IMR-90 (cell line): Measurements from ENCODE around the gene MTA3. TPM values are rescaled to one million over a fixed set of nuclear protein-coding genes. Genes with fewer than 3 reads are reported as not detected.

Source experiments
- ATAC-seq: fragments of 200-7000 bp; cut with Tn5 transposase; 2 replicates; pipeline ENCODE4 v1.9.1; 2020; ENCODE audit warnings: low read depth, mild to moderate bottlenecking, moderate library complexity
- BruUV-seq: library from RNA; stranded (reverse); fragments of 400-500 nt; replicated peaks from 2 replicates; lab custom pipeline; 2021; lab: Mats Ljungman, UMichigan
- CTCF ChIA-PET: fragments of 300-600 bp; formaldehyde crosslinking; extraction: SDS; loops from one replicate; lab custom pipeline; 2021; ENCODE audit warnings: antibody characterized with exemption; lab: Yijun Ruan, JAX
- POLR2A ChIA-PET: fragments of 300-600 bp; sonication (Branson Sonifier 250); formaldehyde crosslinking; loops from one replicate; lab custom pipeline; 2022; ENCODE audit warnings: antibody characterized with exemption; ENCODE audit not compliant: unreplicated experiment; lab: Charles Lee
- DNase-seq: peaks from one replicate; pipeline ENCODE4 v3.0.0; 2013
- H2AFZ ChIP-seq: replicated peaks from 2 replicates; pipeline ENCODE3; 2013; ENCODE audit warnings: low read length, mild to moderate bottlenecking; ENCODE audit not compliant: poor library complexity
- H2AK5ac ChIP-seq: 2 replicates; pipeline ENCODE4 v1.6.1; 2013; ENCODE audit warnings: low read depth, low read length, inconsistent platforms
- H2AK9ac ChIP-seq: replicated peaks from 2 replicates; pipeline ENCODE3; 2013; ENCODE audit warnings: mild to moderate bottlenecking, low read depth, low read length, moderate library complexity; ENCODE audit not compliant: poor library complexity
- H2BK120ac ChIP-seq: 2 replicates; pipeline ENCODE4 v1.6.1; 2013; ENCODE audit warnings: low read depth, low read length, inconsistent platforms
- H2BK15ac ChIP-seq: 3 replicates; pipeline ENCODE4 v1.6.1; 2013; ENCODE audit warnings: low read depth, low read length, inconsistent platforms
- H2BK20ac ChIP-seq: 2 replicates; pipeline ENCODE4 v1.6.1; 2013; ENCODE audit warnings: low read depth, mild to moderate bottlenecking, inconsistent platforms, low read length, moderate library complexity
- H2BK5ac ChIP-seq: 2 replicates; pipeline ENCODE4 v1.6.1; 2013; ENCODE audit warnings: mild to moderate bottlenecking, low read depth, low read length, inconsistent platforms; ENCODE audit not compliant: poor library complexity, severe bottlenecking
- H3K14ac ChIP-seq: replicated peaks from 2 replicates; pipeline ENCODE4 v1.6.1; 2013; ENCODE audit warnings: low read depth, low read length, inconsistent platforms
- H3K18ac ChIP-seq: 2 replicates; pipeline ENCODE4 v1.6.1; 2013; ENCODE audit warnings: low read depth, low read length, control low read depth
- H3K23ac ChIP-seq: 2 replicates; pipeline ENCODE4 v1.6.1; 2013; ENCODE audit warnings: low read depth, low read length, inconsistent platforms
- H3K27ac ChIP-seq: 2 replicates; pipeline ENCODE4 v1.5.1; 2013; ENCODE audit warnings: mild to moderate bottlenecking, control low read depth, low read length; ENCODE audit not compliant: insufficient read depth
- H3K27me3 ChIP-seq: 2 replicates; pipeline ENCODE4 v1.6.1; 2013; ENCODE audit warnings: low read length; ENCODE audit not compliant: control insufficient read depth, insufficient read depth
- H3K36me3 ChIP-seq: 2 replicates; pipeline ENCODE4 v1.6.1; 2013; ENCODE audit warnings: low read length, mixed read lengths; ENCODE audit not compliant: control insufficient read depth, insufficient read depth
- H3K4ac ChIP-seq: 2 replicates; pipeline ENCODE4 v1.6.1; 2013; ENCODE audit warnings: low read depth, low read length, inconsistent platforms
- H3K4me1 ChIP-seq: 2 replicates; pipeline ENCODE4 v1.6.1; 2013; ENCODE audit warnings: low read length, mixed read lengths; ENCODE audit not compliant: control insufficient read depth, insufficient read depth
- H3K4me2 ChIP-seq: 2 replicates; pipeline ENCODE4 v1.6.1; 2013; ENCODE audit warnings: low read depth, mild to moderate bottlenecking, control low read depth, low read length, moderate library complexity
- H3K4me3 ChIP-seq: 2 replicates; pipeline ENCODE4 v1.5.1; 2013; ENCODE audit warnings: low read depth, mild to moderate bottlenecking, control low read depth, low read length, moderate library complexity; ENCODE audit not compliant: insufficient read depth
- H3K56ac ChIP-seq: 2 replicates; pipeline ENCODE4 v1.6.1; 2013; ENCODE audit warnings: low read length, inconsistent platforms; ENCODE audit not compliant: insufficient read depth; ENCODE audit errors: extremely low read depth
- H3K79me1 ChIP-seq, 2 experiments: 2 replicates each; pipeline ENCODE4 v1.6.1; 2013; ENCODE audit warnings: low read length in 2 of 2, inconsistent platforms in 1 of 2, low read depth in 1 of 2
- H3K9ac ChIP-seq: 2 replicates; pipeline ENCODE4 v1.6.1; 2013; ENCODE audit warnings: low read depth, low read length, control low read depth
- H3K9me1 ChIP-seq: 2 replicates; pipeline ENCODE4 v1.6.1; 2013; ENCODE audit warnings: low read length, inconsistent platforms; ENCODE audit not compliant: insufficient read depth
- H3K9me3 ChIP-seq: 2 replicates; pipeline ENCODE4 v1.6.1; 2013; ENCODE audit warnings: low read length; ENCODE audit not compliant: control insufficient read depth, insufficient read depth
- H4K20me1 ChIP-seq: 2 replicates; pipeline ENCODE4 v1.6.1; 2013; ENCODE audit warnings: low read length, inconsistent platforms; ENCODE audit not compliant: insufficient read depth
- H4K5ac ChIP-seq: 2 replicates; pipeline ENCODE4 v1.6.1; 2013; ENCODE audit warnings: mild to moderate bottlenecking, low read depth, low read length, control low read depth
- H4K8ac ChIP-seq, 2 experiments: 2 replicates each; pipeline ENCODE4 v1.6.1; 2013; ENCODE audit warnings: low read depth in 2 of 2, low read length in 2 of 2, control low read depth in 1 of 2, inconsistent platforms in 1 of 2
- H4K91ac ChIP-seq: 2 replicates; pipeline ENCODE4 v1.6.1; 2013; ENCODE audit warnings: low read depth, low read length, inconsistent platforms; ENCODE audit not compliant: insufficient read depth
- MXI1 ChIP-seq: IDR thresholded peaks from 2 replicates; pipeline ENCODE4 v1.6.1; 2012; ENCODE audit warnings: low read depth, mild to moderate bottlenecking, low read length, moderate library complexity, borderline replicate concordance
- SMC3 ChIP-seq: fragments of 150-350 bp; IDR thresholded peaks from 2 replicates; pipeline ENCODE4 v1.6.1; 2016; ENCODE audit warnings: low read depth, mild to moderate bottlenecking, antibody characterized with exemption, low read length, moderate library complexity
- WGBS, 2 experiments: methylation state at CpG; one replicate each; pipeline versions ENCODE4 v1.1.5 to v1.1.7; 2013; ENCODE audit warnings: missing lambda C conversion rate in 2 of 2; ENCODE audit not compliant: insufficient read length in 1 of 2; ENCODE audit errors: extremely low coverage in 2 of 2; 5-methylcytosine and 5-hydroxymethylcytosine counted together
- dilution Hi-C: fragments of 300-500 bp; cut with HindIII; formaldehyde crosslinking; loops from one replicate; pipeline ENCODE4 v1.14.3; 2018; ENCODE audit warnings: low sequenced_read_pairs; ENCODE audit not compliant: unreplicated experiment
- in situ Hi-C: fragments of 300-500 bp; cut with MboI; formaldehyde crosslinking; loops from 3 replicates; pipeline ENCODE4 v1.14.3; 2019; ENCODE audit warnings: low sequenced_read_pairs, inconsistent platforms, mixed read lengths
- intact Hi-C: fragments of 100-400 bp; cut with micrococcal nuclease; formaldehyde crosslinking; loops from 2 replicates; pipeline ENCODE4 v1.10.0; 2022
- polyA plus RNA-seq, 3 experiments: library from polyadenylated mRNA; depleted of rRNA; stranded (reverse); fragments of >200 nt; gene quantifications; 2 replicates each; pipeline ENCODE4 v1.2.3, GENCODE V29; 2012; ENCODE audit warnings: low replicate concordance in 1 of 3
- total RNA-seq: library from RNA; depleted of rRNA; stranded (reverse); fragments of >200 nt; gene quantifications from 2 replicates; pipeline ENCODE4 v1.2.3, GENCODE V29; 2012
- TF ChIP-seq, protein P1 (sequence below): fragments of 150-350 bp; IDR thresholded peaks from 2 replicates; pipeline ENCODE4 v1.6.1; 2016; ENCODE audit warnings: low read depth, mild to moderate bottlenecking, low read length, moderate library complexity, borderline replicate concordance

Gene MTA3
- total and polyA plus RNA-seq, 2 of the 4 experiments (the other 2 are of a cell fraction), result 31.9 to 34.3 TPM

DNA sequence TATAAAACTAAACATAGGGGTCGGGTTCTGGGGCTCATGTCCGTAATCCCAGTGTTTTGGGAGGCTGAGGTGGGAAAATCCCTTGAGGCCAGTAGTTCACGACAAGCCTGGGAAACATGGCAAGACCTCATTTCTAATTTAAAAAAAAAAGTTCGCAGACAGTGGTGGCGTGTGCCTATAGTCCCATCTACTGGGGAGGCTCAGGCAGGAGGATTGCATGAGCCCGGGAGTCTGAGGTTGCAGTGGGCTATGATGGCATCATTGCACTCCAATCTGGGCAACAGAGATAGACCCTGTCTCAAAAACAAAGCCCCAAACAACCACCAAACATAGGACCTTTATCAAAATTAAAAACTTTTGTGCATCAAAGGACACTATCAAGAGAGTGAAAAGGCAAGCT is 233.7 kb downstream of the MTA3 start:
- in situ Hi-C loops, result no loop called here
- POLR2A ChIA-PET, result no interaction called here

More for the DNA sequence above, 233.7 kb downstream of the MTA3 start:
- Histone ChIP-seq H3K36me3 (no peaks in the 10 kb centered on the region), H4K8ac (no peak overlapping the region), H4K91ac (no peak overlapping the region), H3K4ac (no peak overlapping the region), H2BK120ac (no peak overlapping the region), H2BK5ac (no peak overlapping the region), H3K4me3 (no peak overlapping the region), H3K4me2 (no peak overlapping the region), H3K27ac (no peak overlapping the region), H3K23ac (no peak overlapping the region), H2BK15ac (no peak overlapping the region), H3K79me1 (no peaks in the 10 kb centered on the region), H3K14ac (no peak overlapping the region), H3K9ac (no peak overlapping the region), H3K9me3 (no peaks in the 10 kb centered on the region), H2AFZ (no peak overlapping the region), H3K56ac (no peak overlapping the region), H3K27me3 (peaks cover 5% of the 10 kb centered on the region; the same call in 1 of the 2 replicates), H2AK9ac (no peak overlapping the region), H4K20me1 (no peaks in the 10 kb centered on the region), H4K5ac (no peak overlapping the region), H3K9me1 (no peaks in the 10 kb centered on the region; the same call in 1 of the 2 replicates), H2BK20ac (no peak overlapping the region), H2AK5ac (no peak overlapping the region), H3K4me1 (peaks cover 9% of the 10 kb centered on the region), H3K18ac (no peak overlapping the region)
- intact Hi-C loops, result loop anchor here (5.0 kb wide), 1 partner anchor 95 kb away; no protein-coding TSS in a partner anchor
- TF ChIP-seq MXI1, result no peak
- no peak for TF ChIP-seq SMC3
- TF ChIP-seq, protein P1, sequence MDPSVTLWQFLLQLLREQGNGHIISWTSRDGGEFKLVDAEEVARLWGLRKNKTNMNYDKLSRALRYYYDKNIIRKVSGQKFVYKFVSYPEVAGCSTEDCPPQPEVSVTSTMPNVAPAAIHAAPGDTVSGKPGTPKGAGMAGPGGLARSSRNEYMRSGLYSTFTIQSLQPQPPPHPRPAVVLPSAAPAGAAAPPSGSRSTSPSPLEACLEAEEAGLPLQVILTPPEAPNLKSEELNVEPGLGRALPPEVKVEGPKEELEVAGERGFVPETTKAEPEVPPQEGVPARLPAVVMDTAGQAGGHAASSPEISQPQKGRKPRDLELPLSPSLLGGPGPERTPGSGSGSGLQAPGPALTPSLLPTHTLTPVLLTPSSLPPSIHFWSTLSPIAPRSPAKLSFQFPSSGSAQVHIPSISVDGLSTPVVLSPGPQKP, result no peak
- ATAC-seq (no peak), DNase-seq (no peak)
- WGBS, 2 experiments, result no CpG with 5 or more reads among the region's 6 CpGs
- CTCF ChIA-PET, result no interaction called here
- dilution Hi-C loops, result no loop called here
- BruUV-seq, result no TSS peak
